TTC549 (cell line): ENCODE measurements around the gene OR6C6.
"Not testable (repeated sequence)": the region's sequence is repeated elsewhere in the genome, so short reads cannot be mapped to it uniquely, and the experiment has no call there.

Experiments
- FAIRE-seq: peaks from 2 replicates; lab custom pipeline; 2012; peaks lifted over from hg19 to GRCh38; lab: Jason Lieb, UNC

The OR6C6 gene

GRCh38 chr12:55296469-55296868 is at the start of gene OR6C6:
TSS of gene OR6C6 (minus strand) at chr12:55296569. CDS start at chr12:55295232, 1,337 bp downstream.
- no peak for FAIRE-seq

GRCh38 chr12:55336002-55336401 is 39.6 kb upstream of the OR6C6 start:
- FAIRE-seq, result no peak

GRCh38 chr12:55330446-55330845 is 34.1 kb upstream of the OR6C6 start, which contains the start of gene OR6C3:
TSS of gene OR6C3 (plus strand) at chr12:55330746. CDS start at chr12:55331701, 955 bp downstream.
- FAIRE-seq, result no peak

GRCh38 chr12:55325801-55326200 is 29.4 kb upstream of the OR6C6 start:
- not testable (repeated sequence) for FAIRE-seq

GRCh38 chr12:55320201-55320600 is 23.8 kb upstream of the OR6C6 start:
- FAIRE-seq, result no peak

GRCh38 chr12:55314043-55314442 is 17.7 kb upstream of the OR6C6 start, which contains the start of gene OR6C1:
TSS of gene OR6C1 (plus strand) at chr12:55314343. CDS start at chr12:55320600, 6,257 bp downstream.
- no peak for FAIRE-seq

- no peak for FAIRE-seq
Measured at GRCh38 chr12:55289999-55290398, 6.4 kb downstream of the OR6C6 start.

GRCh38 chr12:55280991-55281390 is 15.4 kb downstream of the OR6C6 start:
- FAIRE-seq, result no peak

- no peak for FAIRE-seq
Measured at GRCh38 chr12:55258303-55258702, 38.1 kb downstream of the OR6C6 start.

GRCh38 chr12:55256831-55257230 is 39.5 kb downstream of the OR6C6 start:
- no peak for FAIRE-seq

GRCh38 chr12:55253281-55253680 is 43.1 kb downstream of the OR6C6 start:
- FAIRE-seq, result no peak

- no peak for FAIRE-seq
Measured at GRCh38 chr12:55250944-55251343, 45.4 kb downstream of the OR6C6 start.

GRCh38 chr12:55246159-55246558 is 50.2 kb downstream of the OR6C6 start:
- no peak for FAIRE-seq

- FAIRE-seq, result no peak
Measured at GRCh38 chr12:55244309-55244708, 52.1 kb downstream of the OR6C6 start, which contains the start of gene OR6C74. TSS of gene OR6C74 (plus strand) at chr12:55244609. CDS start at chr12:55247288, 2,679 bp downstream.
